LNCaP clone FGC (cell line): ENCODE data around the gene CDH12.
"Not testable (repeated sequence)": the region's sequence is repeated elsewhere in the genome, so short reads cannot be mapped to it uniquely, and the experiment has no call there.

Source experiments
- DNase-seq: peaks from one replicate; pipeline ENCODE4 v3.0.0-alpha.2; 2011; ENCODE audit warnings: low read depth
- H3K4me3 ChIP-seq: 2 replicates; pipeline ENCODE4 v1.5.1; 2011; ENCODE audit warnings: mild to moderate bottlenecking, low read depth, low read length, control low read depth
- CTCF ChIP-seq: IDR thresholded peaks from 2 replicates; pipeline ENCODE4 v1.5.1; 2012; ENCODE audit warnings: mild to moderate bottlenecking; ENCODE audit not compliant: control insufficient read depth, insufficient read depth; ENCODE audit errors: extremely low read depth

The CDH12 gene

GRCh38 chr5:22295832-22296231 is 557.3 kb downstream of the CDH12 start:
- H3K4me3 ChIP-seq, result no peak overlapping the region
- TF ChIP-seq CTCF, result no peak
- DNase-seq, result no peak

GRCh38 chr5:22293147-22293546 is 560.0 kb downstream of the CDH12 start:
- DNase-seq, result no peak
- no peak overlapping the region for H3K4me3 ChIP-seq
- no peak for TF ChIP-seq CTCF

- TF ChIP-seq CTCF, result no peak
- no peak overlapping the region for H3K4me3 ChIP-seq
- DNase-seq, result no peak
These were observed 575.0 kb downstream of the CDH12 start for GRCh38 chr5:22278164-22278563.

GRCh38 chr5:22277006-22277405 is 576.1 kb downstream of the CDH12 start:
- no peak for DNase-seq
- no peak for TF ChIP-seq CTCF
- H3K4me3 ChIP-seq, result no peak overlapping the region

GRCh38 chr5:22265855-22266254 is 587.3 kb downstream of the CDH12 start:
- not testable (repeated sequence) for H3K4me3 ChIP-seq, DNase-seq

GRCh38 chr5:22258139-22258538 is 595.0 kb downstream of the CDH12 start:
- DNase-seq, result no peak
- no peak for TF ChIP-seq CTCF

GRCh38 chr5:22250528-22250927 is 602.6 kb downstream of the CDH12 start:
- DNase-seq, result no peak
- no peak for TF ChIP-seq CTCF

More at GRCh38 chr5:22258139-22258538, 595.0 kb downstream of the CDH12 start:
- no peak overlapping the region for H3K4me3 ChIP-seq

More at GRCh38 chr5:22250528-22250927, 602.6 kb downstream of the CDH12 start:
- no peak overlapping the region for H3K4me3 ChIP-seq
